ENCODE measurements around the gene MPC1L. TPM values are rescaled to one million over a fixed set of nuclear protein-coding genes. Genes with fewer than 3 reads are reported as not detected.

The MPC1L gene
- total RNA-seq, 6 donors from 2014 or later: not detected

DNA sequence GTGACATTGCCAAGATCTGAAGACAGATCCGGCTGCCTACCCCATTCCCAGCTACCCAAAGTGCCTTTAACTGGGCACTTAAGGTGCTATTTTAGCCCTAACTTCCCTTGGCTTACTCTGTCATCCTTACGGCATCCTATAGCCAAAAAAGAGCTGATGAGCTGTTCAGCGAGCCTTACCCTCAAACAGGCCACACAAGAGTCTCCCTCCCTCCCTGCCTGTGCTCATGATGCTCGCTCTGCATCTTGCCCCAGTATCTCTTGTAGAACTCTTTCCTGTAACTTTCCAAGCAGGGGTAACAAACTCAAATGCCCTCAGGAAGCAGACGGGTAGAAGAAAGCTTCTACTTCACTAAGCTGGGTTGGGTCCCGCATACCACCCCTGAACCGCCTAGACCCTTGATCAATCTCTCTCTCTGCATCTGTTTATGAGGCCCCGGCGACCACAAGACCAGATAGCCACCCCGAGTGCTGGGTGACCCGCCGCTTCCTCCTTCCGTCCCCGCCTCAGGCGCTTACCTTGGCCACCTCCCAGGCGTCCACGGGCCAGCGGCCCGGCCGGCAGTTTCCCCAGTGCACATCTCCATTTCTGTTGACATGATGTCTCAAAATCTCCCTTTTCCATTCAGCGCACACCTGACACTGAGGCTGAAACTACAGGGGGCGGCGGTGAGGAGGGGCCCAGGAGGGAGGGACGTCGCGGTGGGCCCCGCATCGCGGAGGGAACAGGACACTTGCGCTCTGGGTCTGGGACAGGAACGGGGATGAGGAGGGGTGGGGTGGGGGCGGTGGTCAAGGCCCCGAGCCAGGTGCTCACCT lies 23.5 kb downstream of the MPC1L start:
- TF ChIP-seq, protein P1, sequence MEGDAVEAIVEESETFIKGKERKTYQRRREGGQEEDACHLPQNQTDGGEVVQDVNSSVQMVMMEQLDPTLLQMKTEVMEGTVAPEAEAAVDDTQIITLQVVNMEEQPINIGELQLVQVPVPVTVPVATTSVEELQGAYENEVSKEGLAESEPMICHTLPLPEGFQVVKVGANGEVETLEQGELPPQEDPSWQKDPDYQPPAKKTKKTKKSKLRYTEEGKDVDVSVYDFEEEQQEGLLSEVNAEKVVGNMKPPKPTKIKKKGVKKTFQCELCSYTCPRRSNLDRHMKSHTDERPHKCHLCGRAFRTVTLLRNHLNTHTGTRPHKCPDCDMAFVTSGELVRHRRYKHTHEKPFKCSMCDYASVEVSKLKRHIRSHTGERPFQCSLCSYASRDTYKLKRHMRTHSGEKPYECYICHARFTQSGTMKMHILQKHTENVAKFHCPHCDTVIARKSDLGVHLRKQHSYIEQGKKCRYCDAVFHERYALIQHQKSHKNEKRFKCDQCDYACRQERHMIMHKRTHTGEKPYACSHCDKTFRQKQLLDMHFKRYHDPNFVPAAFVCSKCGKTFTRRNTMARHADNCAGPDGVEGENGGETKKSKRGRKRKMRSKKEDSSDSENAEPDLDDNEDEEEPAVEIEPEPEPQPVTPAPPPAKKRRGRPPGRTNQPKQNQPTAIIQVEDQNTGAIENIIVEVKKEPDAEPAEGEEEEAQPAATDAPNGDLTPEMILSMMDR (IDR thresholded peaks at IDR 0.05): no peak
- no peak for TF ChIP-seq EP300 (IDR thresholded peaks at IDR 0.05)
- TF ChIP-seq POLR2AphosphoS5 (IDR thresholded peaks at IDR 0.05): no peak
- no peak for TF ChIP-seq POLR2A (IDR thresholded peaks at IDR 0.05)
- Histone ChIP-seq H3K9me3 (no peaks in the 10 kb centered on the region), H3K27ac (peak overlapping the region; percentile 80 to 93 (median 88)), H3K27me3 (no peaks in the 10 kb centered on the region), H3K4me1 (peaks cover 6 to 59% (median 34%) of the 10 kb centered on the region in 4 donors), H3K4me3 (peak overlapping the region; percentile 70 to 99 (median 82)), H3K36me3 (no peaks in the 10 kb centered on the region)
- 0 to 15% methylated on average over 17 to 32 of the region's 33 CpGs for WGBS, 2 donors
- peak; percentile 41 to 73 for ATAC-seq (ENCODE audit: low FRiP score in 2 of 2)
- peak; percentile 50 to 87 for DNase-seq

DNA sequence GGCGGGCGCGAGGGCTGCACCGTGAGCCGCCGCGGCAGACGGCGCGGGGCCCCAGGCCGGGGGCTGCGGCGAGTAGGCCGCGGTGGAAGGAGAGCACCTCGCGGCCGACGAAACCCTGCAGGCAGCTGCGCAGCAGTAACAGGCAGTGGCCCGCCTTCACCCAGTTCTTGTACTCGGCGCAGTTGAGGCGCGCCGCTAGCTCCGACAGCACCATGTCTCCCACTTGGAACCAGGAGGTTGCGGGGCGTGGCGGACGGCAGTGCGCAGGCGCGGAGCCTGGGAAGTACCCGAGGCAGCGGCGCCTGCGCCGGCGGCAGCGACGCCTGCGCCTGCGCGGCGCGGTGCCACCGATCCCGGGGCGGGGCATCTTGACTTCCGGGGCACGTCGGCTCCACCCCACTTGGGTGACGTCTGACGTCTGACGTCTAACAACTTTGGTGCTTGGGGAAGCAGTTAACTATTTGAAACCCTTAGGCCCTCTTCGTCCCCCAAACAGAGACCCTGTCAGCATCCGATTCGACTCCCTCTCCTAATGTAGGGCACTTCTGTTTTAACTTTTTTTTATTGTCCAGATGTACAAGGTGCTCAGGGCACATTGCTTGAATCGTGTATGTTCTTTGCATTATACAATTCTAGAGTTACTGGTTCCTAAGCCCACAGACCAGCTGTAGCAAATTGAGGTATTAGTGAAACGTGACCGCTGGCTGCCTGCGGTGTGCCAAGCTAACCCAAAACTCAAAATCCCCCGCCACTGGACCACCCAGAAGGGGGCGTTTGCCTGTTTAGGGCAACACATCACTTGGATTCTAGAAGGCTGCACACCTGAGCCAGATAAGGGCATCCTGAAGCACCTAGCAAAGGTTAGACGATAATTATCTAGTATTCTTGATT lies 24.3 kb downstream of the MPC1L start, which contains the start of gene CXorf38:
Gene CXorf38 (minus strand): TSS at position 255 of the 891 bp plus-strand sequence. CDS start 41 bp downstream, at position 214.
- H3K36me3 ChIP-seq: no peaks in the 10 kb centered on the region
- no peaks in the 10 kb centered on the region for H3K9me3 ChIP-seq
- WGBS, 2 donors: 5 to 6% methylated on average over 8 to 37 of the region's 66 CpGs
- peak within 1 kb of the TSS; percentile 80 to 93 (median 88) for H3K27ac ChIP-seq
- TF ChIP-seq POLR2AphosphoS5 (IDR thresholded peaks at IDR 0.05) (peak; percentile 67 to 80), POLR2A (IDR thresholded peaks at IDR 0.05) (peak in 2 of 4 donors; percentile 71 to 82), EP300 (IDR thresholded peaks at IDR 0.05) (peak in 1 of 4 donors; percentile 44)
- TF ChIP-seq, protein P1 (IDR thresholded peaks at IDR 0.05): peak in 1 of 6 experiments; percentile 14
- no peaks in the 10 kb centered on the region for H3K27me3 ChIP-seq
- H3K4me3 ChIP-seq: peak within 1 kb of the TSS; percentile 70 to 99 (median 82)
- peaks cover 6 to 50% (median 26%) of the 10 kb centered on the region in 4 donors for H3K4me1 ChIP-seq
- peak; percentile 80 to 94 for ATAC-seq (ENCODE audit: low FRiP score in 2 of 2)
- DNase-seq: peak; percentile 93 to 99

DNA sequence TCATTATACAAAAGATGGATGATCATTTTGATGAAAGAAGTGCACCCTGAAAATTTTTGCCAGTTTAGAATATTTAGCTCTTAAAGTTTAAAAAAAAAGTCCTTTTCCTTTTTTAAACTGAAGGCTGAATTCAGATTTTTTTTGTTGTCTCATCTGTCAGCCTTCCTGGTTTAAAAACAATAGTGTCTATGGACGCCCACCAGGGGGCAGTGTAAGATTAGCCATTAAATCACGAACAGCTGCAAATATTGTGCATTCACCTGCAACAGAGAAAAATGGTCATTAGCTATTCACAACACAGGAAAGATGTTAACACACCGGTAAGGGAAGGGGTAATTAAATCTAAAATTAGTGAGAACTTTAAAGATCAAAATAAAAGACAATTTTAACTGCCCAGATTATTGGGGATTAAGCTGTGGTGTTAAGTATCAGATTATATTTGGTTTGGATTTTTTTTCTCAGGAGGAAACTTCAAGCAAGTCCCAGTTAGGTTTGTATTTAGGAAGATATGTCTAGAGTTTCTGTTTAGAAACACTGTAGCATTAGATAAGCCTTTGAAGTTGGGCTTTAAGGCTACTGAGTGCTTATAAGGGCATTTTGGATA lies 28.5 kb downstream of the MPC1L start:
- H3K27ac ChIP-seq: no peak overlapping the region
- peaks cover 0 to 14% (median 2%) of the 10 kb centered on the region in 4 donors for H3K36me3 ChIP-seq
- peaks cover 0 to 14% (median 2%) of the 10 kb centered on the region in 4 donors for H3K4me1 ChIP-seq
- WGBS, 2 donors: 1 to 2% methylated on average over 3 of the region's 3 CpGs
- TF ChIP-seq, protein P1 (IDR thresholded peaks at IDR 0.05): peak; percentile 66 to 85 (median 76)
- no peak for TF ChIP-seq POLR2A (IDR thresholded peaks at IDR 0.05)
- no peak for TF ChIP-seq POLR2AphosphoS5 (IDR thresholded peaks at IDR 0.05)
- no peaks in the 10 kb centered on the region for H3K9me3 ChIP-seq
- ATAC-seq (ENCODE audit: low FRiP score in 2 of 2): peak in 1 of 2 donors; percentile 75
- H3K4me3 ChIP-seq: no peak overlapping the region
- DNase-seq: peak in 1 of 2 donors; percentile 72
- no peaks in the 10 kb centered on the region for H3K27me3 ChIP-seq

DNA sequence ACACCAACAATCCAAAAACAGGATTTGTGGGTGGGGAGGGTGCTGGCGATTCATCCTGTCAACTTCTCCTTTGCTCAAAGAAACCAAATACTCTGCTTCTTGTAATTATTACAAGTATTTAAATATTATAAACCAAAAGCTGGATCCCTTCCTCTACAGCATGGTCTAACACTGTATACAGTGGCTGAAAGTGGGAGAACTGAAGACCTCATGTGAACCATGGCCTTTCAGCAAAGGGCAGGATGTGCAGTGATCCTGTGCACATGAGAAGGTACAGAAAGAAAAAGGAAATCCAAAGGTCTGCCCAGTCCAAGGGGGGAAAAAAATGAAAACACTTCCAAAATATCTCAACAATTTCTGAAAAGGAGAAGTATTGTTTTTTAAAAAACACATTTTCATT lies 29.4 kb downstream of the MPC1L start:
- 74 to 87% methylated on average over 1 of the region's 1 CpG for whole genome bisulfite sequencing, 2 donors
- Histone ChIP-seq H3K9me3 (no peaks in the 10 kb centered on the region), H3K27ac (no peak overlapping the region), H3K4me3 (no peak overlapping the region), H3K36me3 (peaks cover 0 to 21% (median 3%) of the 10 kb centered on the region in 4 donors), H3K4me1 (peaks cover 0 to 5% (median 2%) of the 10 kb centered on the region in 4 donors), H3K27me3 (no peaks in the 10 kb centered on the region)
- TF ChIP-seq EP300 (IDR thresholded peaks at IDR 0.05) (no peak), POLR2A (IDR thresholded peaks at IDR 0.05) (no peak), POLR2AphosphoS5 (IDR thresholded peaks at IDR 0.05) (no peak)
- TF ChIP-seq, protein P1 (IDR thresholded peaks at IDR 0.05): no peak
- ATAC-seq (ENCODE audit: low FRiP score in 2 of 2): no peak
- DNase-seq: no peak
